GM19328 (cell line): ENCODE measurements around the gene ZNF674.
"Not testable (repeated sequence)": the region's sequence is repeated elsewhere in the genome, so short reads cannot be mapped to it uniquely, and the experiment has no call there.

Experiments used
- ATAC-seq: cut with Tn5 transposase; IDR thresholded peaks from one replicate; pipeline ENCODE4 v1.9.1; 2021; ENCODE audit warnings: mild to moderate bottlenecking, moderate library complexity; ENCODE audit not compliant: unreplicated experiment

Gene ZNF674

DNA sequence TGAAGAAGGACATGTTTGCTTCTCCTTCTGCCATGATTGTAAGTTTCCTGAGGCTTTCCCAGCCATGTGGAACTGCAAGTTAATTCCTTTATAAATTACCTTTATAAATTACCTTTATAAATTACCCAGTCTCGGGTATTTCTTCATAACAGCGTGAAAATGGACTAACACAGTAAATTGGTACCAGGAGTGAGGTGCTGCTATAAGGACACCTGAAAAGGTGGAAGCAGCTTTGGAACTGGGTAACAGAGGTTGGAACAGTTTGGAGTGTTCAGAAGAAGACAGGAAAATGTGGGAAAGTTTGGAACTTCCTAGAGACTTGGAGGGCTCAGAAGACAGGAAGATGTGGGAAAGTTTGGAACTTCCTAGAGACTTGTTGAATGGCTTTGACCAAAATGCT lies 66.6 kb downstream of the ZNF674 start:
- ATAC-seq, result not testable (repeated sequence)

DNA sequence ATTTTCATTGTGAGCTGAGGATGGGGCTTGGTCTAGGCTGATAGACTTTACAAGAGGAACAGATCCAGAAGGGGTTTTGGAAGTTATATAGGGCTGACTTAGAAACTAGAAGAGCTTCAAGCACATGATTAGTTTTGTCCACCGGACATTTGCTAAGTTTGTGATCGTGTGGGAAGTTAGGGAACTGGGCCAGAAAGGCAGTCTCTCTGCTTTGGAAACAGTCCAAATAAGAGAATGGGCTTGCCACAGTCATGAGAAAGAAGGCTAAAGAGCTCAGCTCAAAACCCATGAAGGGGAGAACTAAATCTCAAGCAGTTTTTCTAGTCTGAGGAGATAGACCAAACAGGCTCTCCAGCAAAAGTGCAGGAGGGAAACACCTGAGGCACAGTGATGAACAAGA lies 67.8 kb downstream of the ZNF674 start:
- no peak for ATAC-seq

GRCh38 chrX:46465203-46465602 lies 80.0 kb downstream of the ZNF674 start:
- no peak for ATAC-seq

DNA sequence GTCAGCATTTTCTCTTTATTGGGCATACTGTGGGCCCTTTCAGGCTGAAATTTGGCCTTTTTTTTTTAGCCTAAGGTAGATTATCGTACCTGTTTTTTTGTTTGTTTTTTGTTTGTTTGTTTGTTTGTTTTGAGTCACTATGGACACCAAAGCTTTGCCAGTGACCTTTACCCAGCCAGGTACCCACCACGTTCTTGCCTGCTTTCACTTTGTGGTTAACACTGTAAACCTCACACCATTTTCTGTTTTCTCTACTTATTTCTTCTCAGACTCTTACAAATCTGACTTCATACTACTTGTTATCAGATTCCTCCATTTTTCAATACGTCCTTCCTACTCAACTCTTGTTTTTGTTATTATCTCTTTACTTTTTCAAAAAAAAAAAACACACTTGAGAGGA lies 81.5 kb downstream of the ZNF674 start:
- ATAC-seq, result no peak

DNA sequence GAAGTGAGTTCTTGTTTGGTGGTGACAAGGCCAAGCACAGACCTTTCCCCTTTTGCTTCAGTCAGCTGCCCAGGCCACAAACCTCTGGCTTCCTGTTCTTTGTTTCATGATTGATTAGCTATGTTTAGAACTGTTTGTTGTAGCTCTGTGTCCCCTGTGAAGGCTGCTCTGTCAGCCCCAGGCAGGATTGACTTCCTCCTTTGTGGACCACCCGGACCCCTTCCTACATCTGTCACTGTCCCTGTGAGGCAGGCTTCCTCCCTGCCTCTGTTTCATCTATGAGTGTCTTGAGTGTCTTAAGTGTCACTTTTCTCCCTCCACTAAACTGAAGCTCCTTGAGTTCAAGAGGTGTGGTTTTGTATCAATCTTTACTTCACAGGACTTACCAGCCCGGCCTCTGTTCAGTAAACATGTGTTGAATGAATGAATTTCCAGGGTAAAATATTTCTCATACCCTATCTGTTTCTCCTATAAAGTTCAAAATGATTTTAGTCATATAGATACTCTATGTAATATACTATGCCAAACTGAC lies 83.5 kb downstream of the ZNF674 start:
- ATAC-seq, result peak; percentile 93

- not testable (repeated sequence) for ATAC-seq
These were observed 84.2 kb downstream of the ZNF674 start for GRCh38 chrX:46460801-46461659.

- ATAC-seq, result no peak
These were observed 85.6 kb downstream of the ZNF674 start for GRCh38 chrX:46459603-46460002.

GRCh38 chrX:46456125-46456922 lies 88.9 kb downstream of the ZNF674 start:
- ATAC-seq, result no peak
